Activated naive CD8-positive, alpha-beta T cell treated with anti-CD3 and anti-CD28 coated beads for 36 hours (primary cell): Measurements from ENCODE around the gene GPLD1. TPM values are rescaled to one million over a fixed set of nuclear protein-coding genes. Genes with fewer than 3 reads are reported as not detected.
"Not testable (repeated sequence)": the region's sequence is repeated elsewhere in the genome, so short reads cannot be mapped to it uniquely, and the experiment has no call there.

Source experiments
- DNase-seq: peaks from one replicate; pipeline ENCODE4 v3.0.0; 2021
- H3K27ac Mint-ChIP-seq: one replicate; pipeline ENCODE4 v1.8.0; 2022; ENCODE audit warnings: mild to moderate bottlenecking, moderate library complexity, mixed read lengths
- H3K27me3 Mint-ChIP-seq: one replicate; pipeline ENCODE4 v1.8.0; 2022; ENCODE audit warnings: mild to moderate bottlenecking, mixed read lengths
- H3K36me3 Mint-ChIP-seq: one replicate; pipeline ENCODE4 v1.8.0; 2021; ENCODE audit warnings: mild to moderate bottlenecking, mixed read lengths
- H3K4me1 Mint-ChIP-seq: one replicate; pipeline ENCODE4 v1.8.0; 2021; ENCODE audit warnings: mixed read lengths
- H3K4me3 Mint-ChIP-seq: one replicate; pipeline ENCODE4 v1.8.0; 2022; ENCODE audit warnings: mild to moderate bottlenecking, moderate library complexity, mixed read lengths
- H3K9me3 Mint-ChIP-seq: one replicate; pipeline ENCODE4 v1.8.0; 2022; ENCODE audit warnings: mixed read lengths
- total RNA-seq, 2 experiments: library from RNA; stranded (reverse); gene quantifications; one replicate each; pipeline ENCODE4 v1.2.3, GENCODE V29; 2021

GPLD1 gene
- total RNA-seq, 2 experiments from 2014 or later = 0.74 to 1.1 TPM

- H3K4me1 Mint-ChIP-seq = peaks cover 4% of the 10 kb centered on the region
- H3K27ac Mint-ChIP-seq = no peak overlapping the region
- H3K9me3 Mint-ChIP-seq = no peaks in the 10 kb centered on the region
- no peak overlapping the region for H3K4me3 Mint-ChIP-seq
- no peaks in the 10 kb centered on the region for H3K36me3 Mint-ChIP-seq
- H3K27me3 Mint-ChIP-seq = peaks cover 60% of the 10 kb centered on the region
- DNase-seq = no peak
These were observed 92.6 kb downstream of the GPLD1 start for GRCh38 chr6:24396824-24397223.

- Mint-ChIP-seq H3K9me3 (no peaks in the 10 kb centered on the region), H3K4me1 (peaks cover 8% of the 10 kb centered on the region), H3K27ac (no peak overlapping the region), H3K36me3 (no peaks in the 10 kb centered on the region), H3K27me3 (peaks cover 50% of the 10 kb centered on the region), H3K4me3 (no peak overlapping the region)
- DNase-seq = no peak
These were observed 94.5 kb downstream of the GPLD1 start for GRCh38 chr6:24394780-24395437.

GRCh38 chr6:24394061-24394779 lies 95.2 kb downstream of the GPLD1 start:
- Mint-ChIP-seq H3K27me3 (peaks cover 43% of the 10 kb centered on the region), H3K36me3 (no peaks in the 10 kb centered on the region), H3K9me3 (no peaks in the 10 kb centered on the region), H3K4me3 (no peak overlapping the region), H3K4me1 (peaks cover 8% of the 10 kb centered on the region), H3K27ac (no peak overlapping the region)
- DNase-seq = no peak

GRCh38 chr6:24391756-24392405 lies 97.5 kb downstream of the GPLD1 start:
- DNase-seq = peak; percentile 16
- no peaks in the 10 kb centered on the region for H3K36me3 Mint-ChIP-seq
- H3K9me3 Mint-ChIP-seq = no peaks in the 10 kb centered on the region
- peaks cover 29% of the 10 kb centered on the region for H3K27me3 Mint-ChIP-seq
- H3K4me3 Mint-ChIP-seq = no peak overlapping the region
- H3K27ac Mint-ChIP-seq = no peak overlapping the region
- H3K4me1 Mint-ChIP-seq = peaks cover 8% of the 10 kb centered on the region

GRCh38 chr6:24391208-24391607 lies 98.2 kb downstream of the GPLD1 start:
- Mint-ChIP-seq H3K27me3 (peaks cover 24% of the 10 kb centered on the region), H3K9me3 (no peaks in the 10 kb centered on the region), H3K4me3 (no peak overlapping the region), H3K36me3 (no peaks in the 10 kb centered on the region), H3K4me1 (peaks cover 8% of the 10 kb centered on the region), H3K27ac (no peak overlapping the region)
- DNase-seq = no peak

- Mint-ChIP-seq H3K27me3 (peaks cover 16% of the 10 kb centered on the region), H3K4me1 (peaks cover 8% of the 10 kb centered on the region), H3K9me3 (no peaks in the 10 kb centered on the region), H3K27ac (no peak overlapping the region), H3K36me3 (peaks cover 2% of the 10 kb centered on the region), H3K4me3 (no peak overlapping the region)
- DNase-seq = no peak
These were observed 101.6 kb downstream of the GPLD1 start for GRCh38 chr6:24387818-24388217.

- H3K27ac Mint-ChIP-seq = no peak overlapping the region
- no peak overlapping the region for H3K4me3 Mint-ChIP-seq
- peaks cover 16% of the 10 kb centered on the region for H3K27me3 Mint-ChIP-seq
- no peaks in the 10 kb centered on the region for H3K4me1 Mint-ChIP-seq
- no peak for DNase-seq
- no peaks in the 10 kb centered on the region for H3K9me3 Mint-ChIP-seq
- H3K36me3 Mint-ChIP-seq = peaks cover 2% of the 10 kb centered on the region
These were observed 103.7 kb downstream of the GPLD1 start for GRCh38 chr6:24385536-24386269.

- H3K4me3 Mint-ChIP-seq, H3K4me1 Mint-ChIP-seq, H3K27ac Mint-ChIP-seq, H3K9me3 Mint-ChIP-seq, DNase-seq, H3K36me3 Mint-ChIP-seq: not testable (repeated sequence)
- peaks cover 16% of the 10 kb centered on the region for H3K27me3 Mint-ChIP-seq
These were observed 104.8 kb downstream of the GPLD1 start for GRCh38 chr6:24384369-24385130.

GRCh38 chr6:24382891-24383494 lies 106.4 kb downstream of the GPLD1 start:
- not testable (repeated sequence) for H3K27ac Mint-ChIP-seq, H3K36me3 Mint-ChIP-seq, H3K9me3 Mint-ChIP-seq, H3K4me3 Mint-ChIP-seq, DNase-seq, H3K4me1 Mint-ChIP-seq
- peaks cover 16% of the 10 kb centered on the region for H3K27me3 Mint-ChIP-seq

GRCh38 chr6:24382220-24382540 lies 107.2 kb downstream of the GPLD1 start:
- no peak overlapping the region for H3K4me3 Mint-ChIP-seq
- H3K27ac Mint-ChIP-seq = no peak overlapping the region
- peaks cover 12% of the 10 kb centered on the region for H3K27me3 Mint-ChIP-seq
- no peaks in the 10 kb centered on the region for H3K4me1 Mint-ChIP-seq
- H3K9me3 Mint-ChIP-seq = no peaks in the 10 kb centered on the region
- no peak for DNase-seq
- H3K36me3 Mint-ChIP-seq = peaks cover 2% of the 10 kb centered on the region

GRCh38 chr6:24381476-24382219 lies 107.7 kb downstream of the GPLD1 start:
- Mint-ChIP-seq H3K4me1 (no peaks in the 10 kb centered on the region), H3K4me3 (no peak overlapping the region), H3K36me3 (peaks cover 2% of the 10 kb centered on the region), H3K9me3 (no peaks in the 10 kb centered on the region), H3K27me3 (peaks cover 12% of the 10 kb centered on the region), H3K27ac (no peak overlapping the region)
- no peak for DNase-seq

GRCh38 chr6:24378473-24379097 lies 110.8 kb downstream of the GPLD1 start:
- no peaks in the 10 kb centered on the region for H3K4me1 Mint-ChIP-seq
- H3K27ac Mint-ChIP-seq = no peak overlapping the region
- no peaks in the 10 kb centered on the region for H3K9me3 Mint-ChIP-seq
- no peaks in the 10 kb centered on the region for H3K36me3 Mint-ChIP-seq
- DNase-seq = no peak
- H3K4me3 Mint-ChIP-seq = no peak overlapping the region
- peaks cover 2% of the 10 kb centered on the region for H3K27me3 Mint-ChIP-seq
